GM11168 (cell line): ENCODE results near the gene PTCD3.

Experiments
- in situ Hi-C: fragments of 300-500 bp; cut with MboI; formaldehyde crosslinking; loops from one replicate; pipeline ENCODE4 v1.12.0; 2022; ENCODE audit warnings: low sequenced_read_pairs; ENCODE audit not compliant: unreplicated experiment

PTCD3 gene

DNA sequence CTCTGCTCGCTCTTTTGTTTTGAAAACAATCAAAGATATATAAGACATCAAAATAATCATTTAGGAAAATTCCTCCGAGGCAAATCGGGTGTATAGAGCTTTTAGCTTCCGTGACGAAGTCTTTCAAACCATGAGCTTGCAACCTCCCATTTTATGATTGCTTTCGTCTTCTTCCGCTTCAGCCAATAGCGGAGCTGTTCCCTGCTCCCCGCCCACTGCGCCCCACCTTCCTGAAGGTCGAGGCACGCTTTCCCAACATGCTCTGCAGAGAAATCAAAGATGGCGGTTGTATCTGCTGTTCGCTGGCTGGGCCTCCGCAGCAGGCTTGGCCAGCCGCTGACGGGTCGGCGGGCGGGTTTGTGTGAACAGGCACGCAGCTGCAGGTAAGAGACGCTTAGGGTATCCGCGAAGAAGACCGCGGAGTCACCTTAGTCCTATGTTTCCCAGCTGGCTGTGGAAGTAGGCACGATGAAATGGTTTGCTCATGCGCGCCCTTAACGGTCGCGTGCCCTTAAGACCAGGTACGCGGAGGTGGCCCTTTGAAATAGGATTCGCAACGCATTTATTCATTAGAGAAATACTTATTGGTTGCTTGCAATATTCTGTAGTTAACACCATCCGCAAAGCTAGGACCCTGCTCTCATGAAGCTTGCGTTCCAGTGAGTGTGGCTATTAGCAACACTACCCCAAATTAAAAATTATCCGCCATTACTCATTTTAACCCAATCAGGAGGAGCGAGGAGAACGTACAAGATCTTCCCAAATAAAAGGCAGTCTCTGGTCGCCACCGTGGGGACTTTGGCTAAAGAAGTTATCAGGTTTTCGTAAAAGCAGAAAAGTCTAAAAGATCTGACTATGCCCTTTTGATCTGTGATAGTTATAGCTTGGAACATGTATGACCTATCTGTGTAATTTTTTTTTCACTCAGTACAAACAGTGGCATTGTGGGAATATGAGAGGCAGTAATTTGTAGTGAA lies at the start of gene PTCD3:
PTCD3 (plus strand) TSS at position 267 of the 977 bp plus-strand sequence; CDS start at position 280, 13 bp downstream.
- in situ Hi-C loops = no loop called here

DNA sequence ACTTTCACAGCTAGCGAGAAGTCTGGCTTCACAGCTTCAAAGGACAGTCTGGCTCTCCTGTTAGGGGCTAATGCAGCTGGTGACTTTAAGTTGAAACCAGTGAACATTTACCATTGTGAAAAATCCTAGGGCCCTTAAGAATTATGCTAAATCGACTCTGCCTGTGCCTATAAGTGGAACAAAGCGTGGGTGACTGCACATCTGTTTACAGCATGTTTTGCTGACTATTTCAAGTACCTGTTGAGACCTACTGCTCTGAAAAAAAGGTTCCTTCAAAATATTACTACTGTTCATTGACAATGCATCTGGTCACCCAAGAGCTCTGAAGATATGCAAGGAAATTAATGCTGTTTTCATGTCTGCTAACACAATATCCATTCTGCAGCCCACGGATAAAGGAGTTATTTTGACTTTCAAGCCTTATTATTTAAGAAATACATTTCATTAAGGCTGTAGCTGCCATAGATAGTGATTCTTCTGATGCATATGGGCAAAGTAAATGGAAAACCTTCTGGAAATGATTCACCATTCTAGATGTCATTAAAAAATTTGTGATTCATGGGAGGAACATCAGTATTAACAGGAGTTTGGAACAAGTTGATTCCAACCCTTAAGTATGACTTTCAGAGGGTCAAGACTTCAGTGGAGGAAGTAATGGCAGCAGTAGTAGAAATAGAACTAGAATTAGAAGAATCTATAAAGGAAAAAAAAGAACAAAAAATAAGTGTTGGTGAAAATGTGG lies 49.3 kb upstream of the PTCD3 start:
- in situ Hi-C loops = no loop called here

DNA sequence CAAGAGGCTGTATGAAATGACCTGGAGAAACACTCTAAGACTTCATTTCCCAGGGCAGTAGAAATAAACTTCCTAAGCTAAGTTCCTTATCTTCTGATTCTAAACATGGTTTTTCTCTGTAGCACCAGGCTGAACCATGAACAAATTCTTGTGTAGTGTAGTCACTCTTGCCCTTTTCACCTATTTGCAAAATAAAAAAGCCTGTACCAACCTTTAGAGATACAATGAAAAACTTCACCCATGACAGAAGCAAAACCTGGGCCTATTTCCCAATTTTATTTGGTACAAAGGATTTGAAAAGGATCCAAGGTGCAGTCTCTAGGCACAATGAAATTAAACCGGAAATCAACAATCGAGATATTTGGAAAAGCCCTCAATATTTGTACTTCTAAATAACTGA lies 44.0 kb upstream of the PTCD3 start:
- in situ Hi-C loops = no loop called here

- in situ Hi-C loops = no loop called here
Measured at GRCh38 chr2:86064006-86064405, 42.0 kb upstream of the PTCD3 start.

DNA sequence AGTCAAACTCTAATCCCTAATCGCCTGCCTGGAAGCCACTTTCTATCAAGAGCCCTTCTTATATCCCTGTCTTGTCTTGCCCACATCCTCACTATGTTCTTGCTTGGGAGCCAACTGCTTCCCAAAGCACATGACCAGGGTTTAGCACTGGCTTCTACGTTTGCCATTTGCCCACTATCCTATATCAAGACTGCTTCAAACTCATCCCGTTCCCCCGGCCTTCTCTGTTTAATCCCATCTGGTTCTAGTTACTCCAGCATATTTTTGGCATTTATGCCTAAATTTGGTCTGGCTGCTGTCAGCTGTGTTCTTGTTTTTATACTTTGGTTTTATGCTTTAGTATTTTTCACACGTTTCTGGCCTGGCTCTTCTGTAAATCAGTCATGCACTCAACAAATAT lies 40.5 kb upstream of the PTCD3 start:
- in situ Hi-C loops = no loop called here

DNA sequence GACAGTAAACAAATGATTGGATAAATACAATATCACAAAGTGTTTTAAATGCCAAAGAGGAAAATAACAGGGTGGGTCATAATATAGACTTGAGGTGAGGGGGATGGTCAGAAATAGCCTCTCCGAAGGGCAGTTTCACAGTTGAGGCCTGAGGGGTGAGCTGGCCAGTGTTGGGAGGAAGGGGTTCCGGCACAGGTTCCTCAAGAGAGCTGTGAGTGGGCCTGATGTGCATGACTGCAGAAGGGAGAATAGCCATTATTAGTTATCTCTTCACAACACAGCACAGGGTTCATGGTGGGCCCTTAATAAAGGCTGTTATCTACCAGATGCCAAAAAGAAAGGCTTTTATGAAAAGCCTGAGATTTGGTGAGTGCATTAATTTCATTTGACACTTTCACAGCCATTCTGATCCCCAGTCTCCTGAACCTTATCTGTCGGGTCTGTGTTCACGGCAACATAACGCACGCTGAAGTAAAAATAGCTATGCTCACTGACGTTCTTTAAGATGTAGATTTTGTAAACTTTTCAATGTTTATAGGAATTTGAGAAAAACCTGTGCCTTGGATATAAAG lies 39.9 kb upstream of the PTCD3 start:
- in situ Hi-C loops = no loop called here

- in situ Hi-C loops = no loop called here
Measured at GRCh38 chr2:86066915-86067314, 39.1 kb upstream of the PTCD3 start.

- in situ Hi-C loops = no loop called here
Measured at GRCh38 chr2:86068136-86068588, 37.9 kb upstream of the PTCD3 start.

DNA sequence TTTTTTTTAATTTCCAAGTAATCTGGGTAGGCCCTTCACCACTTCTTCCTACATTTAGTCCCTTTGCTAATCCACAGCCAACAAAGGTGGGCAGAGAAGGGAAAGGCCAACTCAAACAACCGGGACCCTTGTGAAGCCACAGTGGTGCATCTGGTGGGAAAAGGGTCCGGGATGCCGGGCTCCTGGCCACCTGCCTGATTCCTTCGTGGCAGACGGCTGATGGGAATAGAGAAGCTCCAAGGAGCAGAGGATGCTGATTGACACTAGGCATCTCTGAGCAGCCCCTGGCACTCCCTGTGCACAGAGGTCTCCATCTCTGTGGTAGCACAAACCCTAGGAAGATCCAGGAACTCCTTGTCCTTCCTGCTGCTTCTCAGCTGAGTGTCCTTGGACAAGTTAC lies 37.4 kb upstream of the PTCD3 start:
- in situ Hi-C loops = no loop called here

DNA sequence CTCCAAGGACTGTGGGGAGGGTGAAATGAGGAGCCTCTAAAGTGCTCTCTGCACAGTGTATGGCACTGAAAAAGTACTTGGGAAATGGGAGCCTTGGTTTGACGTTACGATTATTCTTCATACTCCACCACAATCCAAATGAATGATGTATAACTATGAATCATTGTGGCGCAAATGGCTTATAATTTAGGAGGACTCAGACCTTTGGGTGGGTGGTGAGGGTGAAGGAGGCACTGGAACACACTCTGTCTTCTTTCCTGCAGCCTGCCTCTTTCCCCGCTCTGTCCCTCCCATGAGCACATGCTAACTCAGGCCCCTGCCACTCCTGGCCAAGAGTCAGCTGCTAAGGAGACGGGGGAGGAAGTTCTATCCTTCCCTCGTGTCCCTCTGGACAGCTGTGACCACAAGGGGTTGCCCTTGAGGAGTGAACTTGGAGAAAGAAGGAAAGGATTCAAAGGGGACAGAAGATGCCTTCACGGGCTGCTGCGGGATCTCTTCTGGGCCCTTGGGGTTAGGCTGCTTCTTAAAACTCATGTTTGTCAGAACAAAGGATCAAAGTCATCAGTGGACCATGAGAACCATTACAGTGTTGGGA lies 36.8 kb upstream of the PTCD3 start:
- in situ Hi-C loops = no loop called here

DNA sequence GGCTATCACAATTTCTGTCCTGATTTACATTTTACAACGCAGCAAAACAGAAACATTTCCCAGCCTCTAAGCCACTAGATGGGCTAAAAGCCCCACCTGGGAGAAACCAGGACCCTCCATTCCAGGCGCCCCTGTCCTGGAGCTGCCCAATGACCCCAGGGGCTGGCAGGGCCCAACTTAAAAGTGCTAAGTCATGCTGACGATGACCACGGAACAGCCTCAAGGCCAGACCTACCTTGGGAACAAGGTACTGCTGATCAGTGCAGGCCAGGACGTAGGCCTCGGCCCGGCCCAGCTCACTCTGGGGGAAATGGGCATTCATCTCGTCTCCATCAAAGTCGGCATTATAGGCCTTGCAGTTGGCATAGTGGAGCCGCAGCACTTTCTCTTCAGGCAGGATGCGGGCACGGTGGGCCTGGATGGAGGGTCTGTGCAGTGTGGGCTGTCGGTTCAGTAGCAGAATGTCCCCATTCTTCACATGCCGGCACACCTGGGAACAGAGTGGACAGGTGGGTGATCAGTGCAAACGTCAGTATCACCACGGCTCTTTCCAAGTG lies 36.2 kb upstream of the PTCD3 start:
- in situ Hi-C loops = loop anchor here (5.0 to 10.0 kb wide), 2 partner anchors 243 to 335 kb away; no protein-coding TSS in a partner anchor

DNA sequence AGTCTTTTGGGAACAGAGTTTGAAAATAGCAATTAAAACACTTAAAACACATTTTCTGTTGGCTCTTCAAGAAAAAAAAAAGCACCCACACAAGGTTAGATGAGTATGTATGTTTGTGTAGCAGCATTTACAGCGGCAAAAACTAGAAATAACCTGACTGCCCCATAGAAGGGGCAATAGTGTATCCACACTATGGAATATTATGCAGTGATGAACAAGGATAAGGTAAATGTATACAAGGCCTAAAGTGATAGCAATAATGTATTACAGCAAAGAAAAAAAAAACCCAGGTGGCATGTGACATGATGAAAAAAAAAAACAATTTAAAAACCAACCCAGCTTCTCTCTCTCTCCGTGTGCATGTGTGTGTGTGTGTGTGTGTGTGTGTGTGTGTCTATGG lies 35.2 kb upstream of the PTCD3 start:
- in situ Hi-C loops = loop anchor here (5.0 to 10.0 kb wide), 2 partner anchors 244 to 336 kb away; no protein-coding TSS in a partner anchor

- in situ Hi-C loops = loop anchor here (5.0 to 10.0 kb wide), 2 partner anchors 245 to 338 kb away; no protein-coding TSS in a partner anchor
Measured at GRCh38 chr2:86072271-86072858, 33.7 kb upstream of the PTCD3 start.

DNA sequence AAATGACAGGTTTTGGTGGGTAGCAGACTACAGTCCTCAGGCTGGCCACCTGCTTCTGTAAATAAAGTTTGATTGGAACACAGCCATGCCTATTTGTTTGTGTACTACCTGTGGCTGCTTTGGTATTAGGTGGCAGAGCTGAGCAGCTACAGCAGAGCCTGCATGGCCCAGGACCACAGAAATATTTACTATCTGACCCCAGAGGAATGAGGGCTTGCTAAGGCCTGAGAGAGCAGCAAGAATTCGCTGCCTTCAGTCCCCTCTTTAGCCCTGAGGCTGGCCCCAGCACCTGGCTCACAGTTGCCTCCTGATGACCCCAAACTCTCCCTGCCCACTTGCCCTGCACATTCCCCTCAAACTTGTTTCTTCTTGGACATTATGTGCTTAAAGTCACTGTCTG lies 32.8 kb upstream of the PTCD3 start:
- in situ Hi-C loops = loop anchor here (5.0 to 10.0 kb wide), 2 partner anchors 246 to 338 kb away; no protein-coding TSS in a partner anchor

- in situ Hi-C loops = loop anchor here (5.0 to 10.0 kb wide), 2 partner anchors 247 to 339 kb away; no protein-coding TSS in a partner anchor
Measured at GRCh38 chr2:86074256-86074655, 31.8 kb upstream of the PTCD3 start.

GRCh38 chr2:86074811-86075210 lies 31.2 kb upstream of the PTCD3 start:
- in situ Hi-C loops = loop anchor here (5.0 to 10.0 kb wide), 2 partner anchors 248 to 340 kb away; no protein-coding TSS in a partner anchor

- in situ Hi-C loops = loop anchor here (10.0 kb wide), 1 partner anchor 341 kb away; no protein-coding TSS in a partner anchor
Measured at GRCh38 chr2:86075886-86076285, 30.1 kb upstream of the PTCD3 start.

DNA sequence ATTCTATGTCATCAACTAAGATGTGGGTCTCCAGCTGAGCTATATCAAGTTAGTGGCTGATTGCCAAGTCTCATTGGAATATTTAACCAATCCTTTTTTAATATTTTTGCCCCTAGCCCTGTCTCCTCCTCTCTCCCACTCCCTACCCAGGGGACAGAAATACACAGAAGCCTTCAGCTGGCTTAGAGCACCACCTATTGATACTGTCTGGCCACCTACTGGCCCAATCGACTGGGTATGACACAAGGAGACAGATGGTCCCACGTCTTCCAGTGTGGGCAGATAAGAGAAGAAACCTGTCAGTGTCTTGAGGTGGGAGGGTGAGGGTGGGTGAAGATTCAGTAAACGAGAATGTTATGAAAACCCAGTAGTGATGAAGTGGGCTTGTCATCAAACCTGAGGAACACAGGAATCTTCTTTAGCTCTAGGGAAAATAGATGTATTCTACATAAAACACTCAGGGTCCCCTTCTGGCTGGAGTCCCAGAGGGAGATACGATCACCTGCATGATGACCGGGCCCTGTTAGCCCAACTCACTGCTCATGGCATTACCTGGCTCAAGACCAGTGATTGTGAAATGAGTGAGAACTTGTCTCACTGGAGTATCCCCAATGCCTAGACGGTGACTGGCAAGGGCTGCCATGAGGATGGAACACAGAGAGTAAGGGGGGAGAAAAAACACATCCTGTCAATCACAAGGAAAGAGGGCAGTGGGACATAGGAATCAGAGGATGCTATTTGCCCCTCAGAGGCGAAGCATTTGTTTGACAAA lies 27.1 kb upstream of the PTCD3 start:
- in situ Hi-C loops = loop anchor here (10.0 kb wide), 1 partner anchor 344 kb away; no protein-coding TSS in a partner anchor
